SK-N-SH (cell line): ENCODE results near the gene TDRD12. TPM values are rescaled to one million over a fixed set of nuclear protein-coding genes. Genes with fewer than 3 reads are reported as not detected.

Experiments
- CTCF ChIA-PET: fragments of 300-600, 350-600 bp; formaldehyde crosslinking; extraction: SDS; loops from one replicate; lab custom pipeline; 2021; lab: Yijun Ruan, JAX
- POLR2A ChIA-PET: fragments of 350-600 bp; sonication (Branson Sonifier 250); formaldehyde crosslinking; extraction: SDS; loops from one replicate; lab custom pipeline; 2020; ENCODE audit warnings: antibody characterized with exemption, inconsistent platforms; lab: Yijun Ruan, JAX
- DNase-seq: peaks from one replicate; pipeline ENCODE4 v3.0.0; 2012
- H2AFZ ChIP-seq: fragments of 200-600 bp; sonication (generic); 2 replicates; pipeline ENCODE4 v1.8.1; 2016; ENCODE audit warnings: antibody characterized with exemption, mild to moderate bottlenecking, low read depth
- H3F3A ChIP-seq: fragments of 200-600 bp; sonication (generic); replicated peaks from 2 replicates; pipeline ENCODE3; 2016; ENCODE audit warnings: antibody characterized with exemption, mild to moderate bottlenecking; ENCODE audit not compliant: insufficient read depth
- H3K27ac ChIP-seq, 2 experiments: fragments of 200-500 bp in 1 of 2; fragments of 200-600 bp in 1 of 2; sonication (Bioruptor generic) in 1 of 2; sonication (generic), shearing (Covaris generic) in 1 of 2; 2 replicates each; pipeline versions ENCODE4 v1.5.1 to v1.6.1; 2014 to 2016; ENCODE audit warnings: low read depth in 2 of 2, inconsistent platforms in 1 of 2, low read length in 1 of 2, mild to moderate bottlenecking in 1 of 2, mixed read lengths in 1 of 2
- H3K27me3 ChIP-seq: fragments of 200-600 bp; sonication (generic), shearing (Covaris generic); 2 replicates; pipeline ENCODE4 v1.6.1; 2016; ENCODE audit warnings: mixed run types; ENCODE audit not compliant: insufficient read depth
- H3K36me3 ChIP-seq, 2 experiments: fragments of 200-500 bp in 1 of 2; fragments of 200-600 bp in 1 of 2; sonication (Bioruptor generic) in 1 of 2; sonication (generic) in 1 of 2; replicated peaks in 1 of 2; 2 replicates each; pipeline versions ENCODE3 to v1.5.1; 2014 to 2016; ENCODE audit warnings: low read length in 1 of 2, mild to moderate bottlenecking in 1 of 2; ENCODE audit not compliant: insufficient read depth in 2 of 2, control insufficient read depth in 1 of 2
- H3K4me1 ChIP-seq, 2 experiments: fragments of 200-500 bp in 1 of 2; fragments of 200-600 bp in 1 of 2; sonication (Bioruptor generic) in 1 of 2; sonication (generic), shearing (Covaris generic) in 1 of 2; 2 replicates each; pipeline versions ENCODE4 v1.5.1 to v1.6.1; 2014 to 2016; ENCODE audit warnings: low read depth in 1 of 2, low read length in 1 of 2, mixed run types in 1 of 2; ENCODE audit not compliant: insufficient read depth in 2 of 2, control insufficient read depth in 1 of 2
- H3K4me2 ChIP-seq: fragments of 200-600 bp; sonication (generic), shearing (Covaris generic); 2 replicates; pipeline ENCODE4 v1.6.1; 2017; ENCODE audit warnings: mixed run types
- H3K4me3 ChIP-seq, 2 experiments: fragments of 200-500 bp in 1 of 2; fragments of 200-600 bp in 1 of 2; sonication (Bioruptor generic) in 1 of 2; sonication (generic), shearing (Covaris generic) in 1 of 2; 2 replicates each; pipeline versions ENCODE4 v1.5.1 to v1.8.1; 2014 to 2016; ENCODE audit warnings: low read depth in 2 of 2, inconsistent platforms in 1 of 2, low read length in 1 of 2, mild to moderate bottlenecking in 1 of 2, mixed read lengths in 1 of 2, moderate library complexity in 1 of 2
- H3K79me2 ChIP-seq: fragments of 200-600 bp; sonication (generic); 2 replicates; pipeline ENCODE4 v1.8.1; 2017; ENCODE audit warnings: mild to moderate bottlenecking; ENCODE audit not compliant: insufficient read depth
- H3K9ac ChIP-seq: fragments of 200-600 bp; sonication (generic); 2 replicates; pipeline ENCODE4 v1.6.1; 2017; ENCODE audit warnings: mixed run types
- H3K9me2 ChIP-seq: fragments of 200-600 bp; sonication (generic); 2 replicates; pipeline ENCODE4 v1.6.1; 2017; ENCODE audit warnings: mixed run types
- H3K9me3 ChIP-seq: fragments of 200-600 bp; sonication (generic); 2 replicates; pipeline ENCODE4 v1.6.1; 2017; ENCODE audit warnings: mixed run types, mild to moderate bottlenecking, moderate library complexity
- H4K20me1 ChIP-seq: fragments of 200-600 bp; sonication (generic); 2 replicates; pipeline ENCODE4 v1.6.1; 2017; ENCODE audit warnings: mild to moderate bottlenecking, mixed run types; ENCODE audit not compliant: insufficient read depth
- ELF1 ChIP-seq: IDR thresholded peaks from 2 replicates; pipeline ENCODE4 v1.4.0; 2012
- EP300 ChIP-seq, 2 experiments: IDR thresholded peaks; 2 replicates each; pipeline versions ENCODE4 v1.4.0 to v1.6.1; 2012; ENCODE audit warnings: borderline replicate concordance in 1 of 2, low read depth in 1 of 2, low read length in 1 of 2
- EZH2phosphoT487 ChIP-seq: fragments of 200-600 bp; sonication (generic); IDR thresholded peaks from 2 replicates; pipeline ENCODE4 v1.6.1; 2017; ENCODE audit warnings: low read depth, mixed run types, mild to moderate bottlenecking, antibody characterized with exemption, moderate library complexity, borderline replicate concordance
- FOSL2 ChIP-seq: IDR thresholded peaks from 2 replicates; pipeline ENCODE4 v1.4.0; 2012; ENCODE audit warnings: low read depth, mild to moderate bottlenecking, moderate library complexity, borderline replicate concordance
- FOXJ3 ChIP-seq: sonication (generic); formaldehyde crosslinking; IDR thresholded peaks from 2 replicates; pipeline ENCODE4 v1.5.1; 2020; ENCODE audit warnings: mild to moderate bottlenecking, missing genetic modification reagents
- FOXM1 ChIP-seq: IDR thresholded peaks from 2 replicates; pipeline ENCODE4 v1.4.0; 2012; ENCODE audit warnings: low read depth, mild to moderate bottlenecking
- GABPA ChIP-seq: IDR thresholded peaks from 2 replicates; pipeline ENCODE4 v1.4.0; 2012; ENCODE audit warnings: low read depth, mild to moderate bottlenecking
- JUND ChIP-seq: IDR thresholded peaks from 2 replicates; pipeline ENCODE4 v1.4.0; 2012
- MEF2A ChIP-seq: IDR thresholded peaks from 2 replicates; pipeline ENCODE4 v1.4.0; 2012; ENCODE audit warnings: low read depth, borderline replicate concordance
- MXI1 ChIP-seq: IDR thresholded peaks from 2 replicates; pipeline ENCODE4 v1.6.1; 2012; ENCODE audit warnings: mild to moderate bottlenecking, low read depth, low read length, improper control_type of control experiment
- NFIC ChIP-seq: IDR thresholded peaks from 2 replicates; pipeline ENCODE4 v1.4.0; 2012; ENCODE audit warnings: borderline replicate concordance
- RCOR1 ChIP-seq: fragments of 150-350 bp; IDR thresholded peaks from 2 replicates; pipeline ENCODE4 v1.6.1; 2017; ENCODE audit warnings: antibody characterized with exemption, low read length
- REST ChIP-seq: IDR thresholded peaks from 2 replicates; pipeline ENCODE4 v1.6.1; 2012; ENCODE audit warnings: mild to moderate bottlenecking, low read depth, low read length, moderate library complexity
- RFX5 ChIP-seq: IDR thresholded peaks from 2 replicates; pipeline ENCODE4 v1.6.1; 2012; ENCODE audit warnings: mild to moderate bottlenecking, improper control_type of control experiment, low read length
- RXRA ChIP-seq: IDR thresholded peaks from 2 replicates; pipeline ENCODE4 v1.4.0; 2012; ENCODE audit warnings: low read depth, mild to moderate bottlenecking, borderline replicate concordance
- TCF12 ChIP-seq: IDR thresholded peaks from 2 replicates; pipeline ENCODE4 v1.4.0; 2012
- TEAD4 ChIP-seq: IDR thresholded peaks from 2 replicates; pipeline ENCODE4 v1.4.0; 2012; ENCODE audit warnings: mild to moderate bottlenecking, borderline replicate concordance; ENCODE audit not compliant: insufficient read depth
- YY1 ChIP-seq: IDR thresholded peaks from 2 replicates; pipeline ENCODE4 v1.4.0; 2012; ENCODE audit warnings: low read depth, mild to moderate bottlenecking
- WGBS: methylation state at CpG from one replicate; pipeline ENCODE4 v1.1.6; 2017; ENCODE audit warnings: low lambda C conversion rate; 5-methylcytosine and 5-hydroxymethylcytosine counted together
- polyA plus RNA-seq, 3 experiments: library from polyadenylated mRNA; depleted of rRNA; stranded (reverse); fragments of >200 nt; gene quantifications; 2 replicates each; pipeline ENCODE4 v1.2.3, GENCODE V29; 2012
- TF ChIP-seq, protein P1 (sequence below): IDR thresholded peaks from 2 replicates; pipeline ENCODE4; 2012
- TF ChIP-seq, protein P2 (sequence below): IDR thresholded peaks from 2 replicates; pipeline ENCODE4 v1.4.0; 2012; ENCODE audit warnings: low read depth, borderline replicate concordance

Gene TDRD12
- polyA plus RNA-seq, 1 of the 3 experiments (the other 2 are of a cell fraction): 0.05 TPM

DNA sequence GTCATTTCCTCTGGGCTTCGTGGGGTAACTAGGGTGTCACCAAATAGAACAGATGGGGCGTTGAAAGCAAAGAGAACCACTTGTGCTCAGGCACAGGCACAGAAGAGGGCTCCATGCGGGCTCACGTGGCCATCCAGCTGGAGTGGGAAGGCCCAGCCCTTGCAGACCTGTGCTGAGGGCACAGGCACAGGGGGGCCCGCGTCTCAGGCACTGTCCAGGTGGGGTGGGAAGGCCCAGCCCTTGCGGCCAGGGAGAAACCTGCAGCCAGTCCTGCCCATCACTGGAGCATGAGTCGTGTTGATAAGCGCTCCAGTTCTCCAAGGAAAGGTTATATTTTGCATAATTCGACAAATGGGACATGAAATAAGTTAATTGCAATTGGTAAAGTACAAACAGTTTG lies 92.5 kb downstream of the TDRD12 start:
- no peaks in the 10 kb centered on the region for H3K36me3 ChIP-seq
- H3F3A ChIP-seq: no peaks in the 10 kb centered on the region
- no peaks in the 10 kb centered on the region for H3K9me2 ChIP-seq
- H3K27ac ChIP-seq: no peak overlapping the region
- H3K27me3 ChIP-seq: no peaks in the 10 kb centered on the region
- ChIA-PET POLR2A (no interaction called here), CTCF (no interaction called here)
- WGBS: 61% methylated on average over 10 of the region's 10 CpGs
- H3K9ac ChIP-seq: no peak overlapping the region
- TF ChIP-seq, protein P1, sequence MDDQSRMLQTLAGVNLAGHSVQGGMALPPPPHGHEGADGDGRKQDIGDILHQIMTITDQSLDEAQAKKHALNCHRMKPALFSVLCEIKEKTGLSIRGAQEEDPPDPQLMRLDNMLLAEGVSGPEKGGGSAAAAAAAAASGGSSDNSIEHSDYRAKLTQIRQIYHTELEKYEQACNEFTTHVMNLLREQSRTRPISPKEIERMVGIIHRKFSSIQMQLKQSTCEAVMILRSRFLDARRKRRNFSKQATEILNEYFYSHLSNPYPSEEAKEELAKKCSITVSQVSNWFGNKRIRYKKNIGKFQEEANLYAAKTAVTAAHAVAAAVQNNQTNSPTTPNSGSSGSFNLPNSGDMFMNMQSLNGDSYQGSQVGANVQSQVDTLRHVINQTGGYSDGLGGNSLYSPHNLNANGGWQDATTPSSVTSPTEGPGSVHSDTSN: no peak
- TF ChIP-seq FOSL2 (no peak), RCOR1 (no peak), RFX5 (no peak), ELF1 (no peak), YY1 (no peak), EZH2phosphoT487 (no peak), NFIC (no peak), FOXM1 (no peak), RXRA (no peak), TEAD4 (no peak), GABPA (no peak), REST (no peak), JUND (no peak), MXI1 (no peak), TCF12 (no peak), EP300 (IDR thresholded peaks at IDR 0.05; ENCODE audit: borderline replicate concordance in 1 of 2, low read depth in 1 of 2, low read length in 1 of 2) (no peak), MEF2A (no peak), FOXJ3 (CRISPR knock-in tag) (no peak)
- TF ChIP-seq, protein P2, sequence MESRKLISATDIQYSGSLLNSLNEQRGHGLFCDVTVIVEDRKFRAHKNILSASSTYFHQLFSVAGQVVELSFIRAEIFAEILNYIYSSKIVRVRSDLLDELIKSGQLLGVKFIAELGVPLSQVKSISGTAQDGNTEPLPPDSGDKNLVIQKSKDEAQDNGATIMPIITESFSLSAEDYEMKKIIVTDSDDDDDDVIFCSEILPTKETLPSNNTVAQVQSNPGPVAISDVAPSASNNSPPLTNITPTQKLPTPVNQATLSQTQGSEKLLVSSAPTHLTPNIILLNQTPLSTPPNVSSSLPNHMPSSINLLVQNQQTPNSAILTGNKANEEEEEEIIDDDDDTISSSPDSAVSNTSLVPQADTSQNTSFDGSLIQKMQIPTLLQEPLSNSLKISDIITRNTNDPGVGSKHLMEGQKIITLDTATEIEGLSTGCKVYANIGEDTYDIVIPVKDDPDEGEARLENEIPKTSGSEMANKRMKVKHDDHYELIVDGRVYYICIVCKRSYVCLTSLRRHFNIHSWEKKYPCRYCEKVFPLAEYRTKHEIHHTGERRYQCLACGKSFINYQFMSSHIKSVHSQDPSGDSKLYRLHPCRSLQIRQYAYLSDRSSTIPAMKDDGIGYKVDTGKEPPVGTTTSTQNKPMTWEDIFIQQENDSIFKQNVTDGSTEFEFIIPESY: no peak
- H2AFZ ChIP-seq: no peak overlapping the region
- no peaks in the 10 kb centered on the region for H3K9me3 ChIP-seq
- DNase-seq: no peak
- H4K20me1 ChIP-seq: no peaks in the 10 kb centered on the region
- no peaks in the 10 kb centered on the region for H3K79me2 ChIP-seq
- peaks cover 0 to 5% of the 10 kb centered on the region in 2 experiments; a peak in 1 of 4 replicates for H3K4me1 ChIP-seq
- no peak overlapping the region for H3K4me3 ChIP-seq
- no peak overlapping the region for H3K4me2 ChIP-seq
